HUES6 (cell line): ENCODE data around the gene SEMA5B.

Source experiments
- H3K27ac ChIP-seq: 2 replicates; pipeline ENCODE4 v1.7.0; 2013; ENCODE audit warnings: low read depth, mild to moderate bottlenecking, low read length, inconsistent platforms
- H3K27me3 ChIP-seq: 2 replicates; pipeline ENCODE4 v1.6.1; 2013; ENCODE audit warnings: low read length; ENCODE audit not compliant: control insufficient read depth, insufficient read depth
- H3K36me3 ChIP-seq: 2 replicates; pipeline ENCODE4 v1.6.1; 2013; ENCODE audit warnings: low read length; ENCODE audit not compliant: control insufficient read depth, insufficient read depth
- H3K4me1 ChIP-seq: 2 replicates; pipeline ENCODE4 v1.6.1; 2013; ENCODE audit warnings: low read length; ENCODE audit not compliant: control insufficient read depth, insufficient read depth
- H3K4me3 ChIP-seq: 2 replicates; pipeline ENCODE4 v1.5.1; 2013; ENCODE audit warnings: low read depth, low read length
- H3K9ac ChIP-seq: one replicate; pipeline ENCODE4 v1.6.1; 2013; ENCODE audit warnings: mild to moderate bottlenecking, low read length
- H3K9me3 ChIP-seq: 2 replicates; pipeline ENCODE4 v1.6.1; 2013; ENCODE audit warnings: low read depth, low read length; ENCODE audit not compliant: control insufficient read depth, insufficient read depth

Gene SEMA5B

DNA sequence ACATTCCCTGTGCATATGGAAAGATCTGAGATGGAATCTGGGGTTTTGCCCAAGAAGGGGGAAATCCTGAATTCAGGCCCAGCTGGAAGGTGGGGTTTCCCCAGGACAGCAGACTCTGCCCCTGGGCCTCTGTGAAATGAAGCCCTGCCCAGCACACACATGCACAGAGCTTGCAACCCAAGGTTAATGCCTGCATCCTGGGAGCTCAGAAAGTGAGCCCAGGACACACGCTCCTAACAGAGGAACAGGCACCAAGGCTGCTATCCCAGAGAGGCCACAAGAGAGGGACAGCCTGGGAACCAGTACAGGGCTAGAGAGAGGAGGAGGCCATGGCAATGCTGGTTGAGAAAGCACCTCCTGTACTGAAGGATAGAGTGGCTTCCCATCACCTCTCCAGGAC lies 16.1 kb downstream of the SEMA5B start:
- Histone ChIP-seq H3K4me1 (no peaks in the 10 kb centered on the region), H3K9ac (no peak overlapping the region), H3K27me3 (no peaks in the 10 kb centered on the region; the same call in 1 of the 2 replicates), H3K27ac (no peak overlapping the region), H3K4me3 (no peak overlapping the region), H3K9me3 (no peaks in the 10 kb centered on the region), H3K36me3 (no peaks in the 10 kb centered on the region)

DNA sequence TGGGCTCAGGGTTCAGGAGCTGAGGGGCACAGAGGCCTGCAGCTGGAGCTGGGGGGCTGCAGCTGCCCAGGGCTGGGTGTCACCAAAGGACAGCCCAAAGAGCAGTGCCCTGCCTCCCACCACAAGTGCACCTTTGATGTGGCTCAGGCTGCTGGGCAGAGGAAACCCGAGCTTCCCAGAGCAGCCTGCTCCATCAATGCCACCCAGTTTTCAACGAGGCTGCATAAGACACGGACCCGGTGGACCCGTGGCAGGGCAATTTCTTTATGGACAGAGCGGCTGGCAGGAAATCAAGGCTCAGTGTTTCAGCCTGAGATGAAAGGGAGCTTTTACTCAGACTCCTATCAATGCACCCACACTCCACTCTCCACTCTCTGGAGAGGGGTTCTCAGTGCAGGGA lies 18.7 kb downstream of the SEMA5B start:
- Histone ChIP-seq H3K9me3 (no peaks in the 10 kb centered on the region), H3K27ac (no peak overlapping the region), H3K36me3 (no peaks in the 10 kb centered on the region), H3K4me3 (no peak overlapping the region), H3K27me3 (no peaks in the 10 kb centered on the region; the same call in 1 of the 2 replicates), H3K9ac (no peak overlapping the region), H3K4me1 (no peaks in the 10 kb centered on the region)

DNA sequence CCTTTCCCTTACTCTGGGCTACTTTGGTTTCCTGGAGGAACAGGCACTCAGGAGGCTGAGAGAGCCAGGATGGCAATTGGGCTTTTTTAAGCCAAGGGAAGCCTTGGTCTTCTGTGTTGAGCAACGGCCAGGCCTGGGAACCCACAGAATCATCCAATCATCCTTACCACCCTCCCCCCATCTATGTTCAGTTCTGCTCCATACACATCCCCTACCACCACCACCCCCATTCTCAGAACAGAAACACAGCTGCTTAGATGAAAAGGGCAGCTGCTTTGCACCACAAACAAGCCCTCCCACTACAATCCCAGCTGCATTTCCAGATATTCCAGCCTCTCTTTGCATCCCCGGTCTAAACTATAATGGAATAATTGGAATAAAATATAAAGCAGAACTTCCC lies 21.0 kb downstream of the SEMA5B start:
- Histone ChIP-seq H3K4me1 (peaks cover 13% of the 10 kb centered on the region; the same call in 1 of the 2 replicates), H3K9me3 (no peaks in the 10 kb centered on the region), H3K36me3 (no peaks in the 10 kb centered on the region), H3K4me3 (no peak overlapping the region), H3K9ac (no peak overlapping the region), H3K27me3 (peaks cover 6% of the 10 kb centered on the region; the same call in 1 of the 2 replicates), H3K27ac (no peak overlapping the region)

DNA sequence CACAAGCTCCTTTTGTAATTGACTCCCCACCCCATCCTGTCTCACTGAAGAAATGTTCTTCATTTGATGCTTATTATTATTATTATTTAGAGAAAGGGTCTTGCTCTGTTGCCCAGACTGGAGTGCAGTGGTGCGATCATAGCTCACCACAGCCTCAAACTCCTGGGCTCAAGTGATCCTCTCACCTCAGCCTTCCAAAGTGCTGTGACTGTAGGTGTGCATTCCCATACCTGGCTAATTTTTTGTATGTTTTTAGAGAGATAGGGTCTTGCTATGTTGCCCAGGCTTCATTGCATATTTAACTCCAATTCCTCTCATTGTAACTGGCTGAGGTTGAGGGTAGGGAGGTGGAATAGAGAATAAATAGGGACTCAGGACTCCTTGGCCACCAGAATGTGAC lies 22.3 kb downstream of the SEMA5B start:
- Histone ChIP-seq H3K9ac (no peak overlapping the region), H3K9me3 (no peaks in the 10 kb centered on the region), H3K36me3 (no peaks in the 10 kb centered on the region), H3K27me3 (peaks cover 17% of the 10 kb centered on the region; the same call in 1 of the 2 replicates), H3K4me3 (no peak overlapping the region), H3K4me1 (peaks cover 15% of the 10 kb centered on the region; the same call in 1 of the 2 replicates), H3K27ac (no peak overlapping the region)

DNA sequence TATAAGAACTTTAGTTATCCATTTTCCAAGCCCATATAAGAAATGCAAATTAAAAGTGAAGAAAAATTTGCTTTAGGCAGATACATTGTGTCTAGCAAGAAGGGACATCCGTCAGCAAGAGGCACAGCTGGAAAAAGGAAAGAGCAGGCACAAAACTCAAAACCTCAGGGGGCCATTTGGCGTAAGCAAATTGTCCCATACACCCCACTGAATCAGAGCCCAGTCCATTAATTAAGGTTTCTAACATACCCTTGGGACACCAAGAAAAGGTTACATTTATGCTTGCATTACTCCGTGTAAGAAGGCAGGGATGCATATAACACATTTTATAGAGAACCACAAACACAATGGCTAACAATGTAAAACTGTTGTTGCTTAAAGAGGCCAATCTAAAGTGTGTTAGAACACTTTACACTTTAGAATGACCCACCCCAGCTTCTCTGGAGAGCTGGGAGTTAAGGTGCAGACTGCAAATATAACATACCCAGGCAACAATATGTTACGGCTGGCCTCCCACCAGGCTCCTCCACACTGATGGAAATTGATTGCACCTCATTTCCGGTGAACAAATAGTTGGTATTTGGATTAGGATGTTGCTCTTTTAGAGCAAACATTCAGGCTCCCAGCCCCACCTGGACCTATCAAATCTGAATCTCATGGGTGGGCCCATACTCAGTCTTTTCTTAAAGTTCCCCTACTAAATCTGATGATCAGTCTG lies 23.2 kb downstream of the SEMA5B start:
- H3K9ac ChIP-seq, result no peak overlapping the region
- peaks cover 18% of the 10 kb centered on the region; the same call in 1 of the 2 replicates for H3K27me3 ChIP-seq
- H3K9me3 ChIP-seq, result no peaks in the 10 kb centered on the region
- H3K27ac ChIP-seq, result no peak overlapping the region
- H3K4me3 ChIP-seq, result no peak overlapping the region
- H3K4me1 ChIP-seq, result peaks cover 15% of the 10 kb centered on the region; the same call in 1 of the 2 replicates
- H3K36me3 ChIP-seq, result no peaks in the 10 kb centered on the region

DNA sequence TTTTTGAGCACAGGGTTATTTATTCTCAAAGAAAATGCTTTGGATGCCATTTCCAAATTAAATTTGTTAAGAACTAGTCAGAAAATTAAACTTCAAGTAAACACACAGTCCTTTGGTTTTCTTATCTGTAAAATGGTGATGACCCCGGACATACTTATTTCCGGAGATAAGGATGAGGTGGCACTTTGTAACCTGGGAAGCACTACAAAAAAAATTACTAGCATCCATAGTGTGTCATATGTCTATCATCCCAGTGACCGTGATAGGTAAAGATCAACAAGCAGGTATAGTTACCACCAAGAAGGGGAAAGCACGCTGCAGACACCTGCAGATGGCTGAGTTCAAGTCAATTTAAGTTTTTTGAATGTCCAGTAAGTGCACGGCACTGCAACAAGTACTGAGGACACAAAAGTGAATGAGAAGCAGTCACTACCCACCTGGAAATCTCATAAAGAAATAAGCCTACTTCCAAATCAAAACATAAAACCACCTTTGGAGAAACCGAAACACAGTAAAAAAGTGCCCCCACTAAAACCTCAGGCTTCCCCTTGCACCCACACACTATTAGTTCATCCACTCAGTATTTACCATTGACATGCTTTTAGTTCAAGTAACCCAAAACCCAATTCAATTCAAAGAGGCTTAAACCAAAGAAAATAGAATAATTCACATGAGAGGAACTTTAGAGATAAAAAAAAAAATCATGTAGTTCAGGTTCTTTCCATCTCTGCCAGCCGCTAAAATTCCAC lies 24.6 kb downstream of the SEMA5B start:
- Histone ChIP-seq H3K9ac (no peak overlapping the region), H3K36me3 (no peaks in the 10 kb centered on the region), H3K27ac (no peak overlapping the region), H3K4me1 (peaks cover 15% of the 10 kb centered on the region; the same call in 1 of the 2 replicates), H3K4me3 (no peak overlapping the region), H3K9me3 (no peaks in the 10 kb centered on the region), H3K27me3 (peaks cover 18% of the 10 kb centered on the region; the same call in 1 of the 2 replicates)

DNA sequence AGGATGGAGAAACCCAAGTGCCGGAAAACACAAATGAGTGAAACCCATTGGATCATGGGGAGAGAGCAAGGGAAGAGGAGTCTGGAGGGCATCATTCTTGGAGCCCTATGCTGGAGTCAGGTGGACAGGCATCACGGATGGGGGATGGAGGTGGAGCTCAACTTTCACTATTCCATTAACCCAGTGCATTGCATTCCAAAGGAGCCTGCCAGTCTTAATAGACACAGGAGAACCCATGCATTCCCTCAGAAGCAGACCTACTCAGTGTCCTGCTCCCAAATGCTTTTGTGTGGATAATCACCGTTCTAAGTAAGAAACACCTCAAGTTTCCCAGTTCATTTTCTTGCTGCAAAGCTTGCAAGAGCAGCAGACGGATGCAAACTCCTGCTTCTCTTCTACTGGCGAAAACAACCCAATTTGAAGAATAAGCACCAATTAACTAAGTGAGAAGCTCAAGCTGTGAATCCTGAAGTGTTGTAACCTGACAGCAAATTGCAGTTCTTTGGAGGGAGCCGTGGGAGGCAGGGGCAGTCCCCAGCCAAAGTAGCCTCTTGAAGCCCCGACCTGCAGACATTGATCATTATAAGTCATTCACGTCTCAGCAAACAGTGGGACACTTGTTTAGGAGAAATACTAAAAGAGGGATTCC lies 25.3 kb downstream of the SEMA5B start:
- Histone ChIP-seq H3K36me3 (no peaks in the 10 kb centered on the region), H3K27ac (no peak overlapping the region), H3K9me3 (no peaks in the 10 kb centered on the region), H3K9ac (no peak overlapping the region), H3K4me3 (no peak overlapping the region), H3K27me3 (peaks cover 18% of the 10 kb centered on the region; the same call in 1 of the 2 replicates), H3K4me1 (peaks cover 15% of the 10 kb centered on the region; the same call in 1 of the 2 replicates)

DNA sequence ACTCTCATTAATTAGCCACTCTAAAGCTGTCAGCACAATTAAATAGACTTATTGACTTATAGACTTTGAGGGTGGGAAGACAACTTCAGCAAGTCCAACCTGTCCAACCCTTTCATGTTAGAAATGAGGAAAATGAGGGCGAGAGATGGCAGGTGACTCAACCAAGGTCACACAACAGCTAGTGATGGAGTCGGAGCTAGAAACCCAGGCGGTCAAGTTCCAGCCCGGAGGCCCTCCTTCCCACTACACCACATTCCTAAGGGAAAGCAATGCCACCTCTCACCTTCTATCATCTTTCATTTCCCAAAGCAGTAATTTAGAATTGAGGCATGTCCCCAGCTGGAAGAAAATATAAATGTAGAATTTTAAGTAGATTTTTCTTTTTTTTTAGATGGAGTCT lies 28.7 kb downstream of the SEMA5B start:
- Histone ChIP-seq H3K27ac (no peak overlapping the region), H3K9me3 (no peaks in the 10 kb centered on the region), H3K4me3 (no peak overlapping the region), H3K9ac (no peak overlapping the region), H3K4me1 (peaks cover 15% of the 10 kb centered on the region; the same call in 1 of the 2 replicates), H3K36me3 (no peaks in the 10 kb centered on the region), H3K27me3 (peaks cover 18% of the 10 kb centered on the region; the same call in 1 of the 2 replicates)

DNA sequence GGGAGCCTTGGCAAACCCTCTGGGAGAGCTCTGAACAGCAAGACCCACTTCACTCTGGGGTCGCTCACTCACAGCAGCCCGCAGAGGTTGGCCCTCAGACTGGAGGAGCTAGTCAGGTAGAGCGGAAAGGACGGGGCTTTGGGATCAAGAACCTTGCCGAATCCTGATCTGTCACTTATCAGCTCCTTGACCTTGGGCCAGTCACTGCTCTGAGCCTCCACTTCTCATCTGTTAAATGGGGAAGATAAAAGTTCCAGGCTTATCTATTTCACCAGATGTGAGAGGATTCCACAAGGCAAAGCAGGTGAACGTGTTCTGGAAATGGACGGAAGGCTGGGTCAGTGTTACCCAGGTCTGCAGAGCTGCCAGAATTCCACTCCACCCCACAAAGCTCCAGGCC lies 29.4 kb downstream of the SEMA5B start:
- H3K4me3 ChIP-seq, result no peak overlapping the region
- peaks cover 21% of the 10 kb centered on the region for H3K4me1 ChIP-seq
- peaks cover 20% of the 10 kb centered on the region; the same call in 1 of the 2 replicates for H3K27me3 ChIP-seq
- no peaks in the 10 kb centered on the region for H3K9me3 ChIP-seq
- no peak overlapping the region for H3K27ac ChIP-seq
- no peak overlapping the region for H3K9ac ChIP-seq
- no peaks in the 10 kb centered on the region for H3K36me3 ChIP-seq

DNA sequence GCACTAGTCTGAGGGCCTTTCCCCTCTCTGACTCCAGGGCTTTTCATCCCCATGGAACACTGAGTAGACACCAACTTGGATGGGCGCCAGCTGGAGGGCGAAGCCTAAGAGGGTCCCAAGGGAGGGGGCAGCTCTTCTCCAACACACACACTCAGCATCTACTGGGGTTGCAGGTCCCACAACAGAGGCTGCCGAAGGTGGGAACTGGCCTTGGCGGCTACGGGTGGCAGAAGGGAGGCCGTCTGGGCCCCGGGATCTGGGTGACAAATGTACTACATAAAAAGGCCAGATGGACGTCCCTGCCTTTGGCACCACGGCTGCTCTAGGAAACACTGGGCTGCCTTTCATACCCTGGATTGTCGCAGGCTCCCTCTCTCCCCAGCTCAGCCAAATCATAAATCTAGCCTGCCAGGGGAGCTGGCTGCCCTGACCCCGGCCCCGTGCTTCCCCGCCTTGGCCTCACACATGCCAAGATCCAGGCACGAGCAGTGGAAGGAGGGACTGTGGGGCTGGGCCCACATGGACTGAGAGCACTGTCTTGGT lies 31.5 kb downstream of the SEMA5B start:
- H3K27ac ChIP-seq, result no peak overlapping the region
- no peak overlapping the region for H3K9ac ChIP-seq
- peaks cover 16% of the 10 kb centered on the region; the same call in 1 of the 2 replicates for H3K27me3 ChIP-seq
- H3K36me3 ChIP-seq, result no peaks in the 10 kb centered on the region
- peaks cover 15% of the 10 kb centered on the region for H3K4me1 ChIP-seq
- no peaks in the 10 kb centered on the region for H3K9me3 ChIP-seq
- no peak overlapping the region for H3K4me3 ChIP-seq
